GM18498 (cell line): Measurements from ENCODE around the gene CLCF1.

Source experiments
- ATAC-seq: cut with Tn5 transposase; IDR thresholded peaks from one replicate; pipeline ENCODE4 v1.9.1; 2021; ENCODE audit warnings: mild to moderate bottlenecking, moderate library complexity; ENCODE audit not compliant: unreplicated experiment

CLCF1 gene

DNA sequence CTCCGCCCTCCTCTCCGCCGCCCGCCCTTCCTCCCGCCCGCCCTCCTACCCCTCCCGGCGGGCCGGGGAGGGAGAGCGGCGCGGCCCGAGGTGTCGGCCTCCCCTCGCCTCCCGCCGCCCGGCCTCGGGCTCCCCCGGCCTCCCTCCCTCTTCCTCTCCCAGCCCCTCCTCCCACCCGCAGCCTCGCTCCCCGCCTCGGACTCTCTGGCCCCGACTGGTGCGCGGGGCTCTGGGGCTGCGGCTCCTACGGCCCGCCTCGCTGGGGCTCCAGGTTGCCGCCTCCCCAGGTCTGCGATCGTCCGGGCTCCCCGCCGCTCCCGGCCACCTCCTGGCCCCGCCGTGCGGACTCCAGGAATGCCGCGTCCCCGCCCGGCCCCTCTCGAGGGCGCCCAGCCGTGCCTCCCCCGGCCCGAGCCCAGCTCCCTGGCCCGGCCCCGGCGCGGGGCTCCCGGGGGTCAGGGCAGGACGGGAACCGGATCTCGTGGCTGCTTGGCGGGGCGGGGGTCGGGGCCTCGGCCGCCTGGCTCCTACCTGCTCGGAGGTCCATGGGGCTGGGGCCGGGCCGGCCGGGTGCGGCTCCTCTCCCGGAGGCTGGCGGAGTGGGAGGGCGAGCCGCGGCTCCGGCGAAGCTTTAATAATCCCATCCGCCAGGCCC lies at the start of gene CLCF1:
TSS of gene CLCF1 (minus strand) at position 606 of the 655 bp plus-strand sequence. CDS start at position 547, 59 bp downstream.
- ATAC-seq, result peak; percentile 27

DNA sequence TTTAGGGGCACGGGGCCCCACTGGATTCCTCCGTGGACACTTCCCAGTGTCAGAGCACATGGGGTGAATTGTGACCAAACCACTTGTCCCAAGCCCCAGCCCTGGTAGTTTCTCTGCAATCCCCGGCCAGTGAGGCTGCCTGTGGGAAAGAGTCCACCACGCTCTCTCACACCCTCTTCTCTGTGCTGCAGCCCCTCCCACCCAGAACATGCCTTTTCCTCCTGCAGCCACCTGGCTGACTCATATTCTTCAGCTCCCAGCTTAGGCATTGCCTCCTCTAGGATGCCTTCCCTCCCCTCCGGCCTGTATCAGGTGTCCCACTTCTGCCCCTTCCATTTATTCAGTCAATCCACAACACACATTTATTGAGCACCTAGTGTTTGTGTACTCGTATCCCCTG lies 49.5 kb upstream of the CLCF1 start:
- no peak for ATAC-seq

DNA sequence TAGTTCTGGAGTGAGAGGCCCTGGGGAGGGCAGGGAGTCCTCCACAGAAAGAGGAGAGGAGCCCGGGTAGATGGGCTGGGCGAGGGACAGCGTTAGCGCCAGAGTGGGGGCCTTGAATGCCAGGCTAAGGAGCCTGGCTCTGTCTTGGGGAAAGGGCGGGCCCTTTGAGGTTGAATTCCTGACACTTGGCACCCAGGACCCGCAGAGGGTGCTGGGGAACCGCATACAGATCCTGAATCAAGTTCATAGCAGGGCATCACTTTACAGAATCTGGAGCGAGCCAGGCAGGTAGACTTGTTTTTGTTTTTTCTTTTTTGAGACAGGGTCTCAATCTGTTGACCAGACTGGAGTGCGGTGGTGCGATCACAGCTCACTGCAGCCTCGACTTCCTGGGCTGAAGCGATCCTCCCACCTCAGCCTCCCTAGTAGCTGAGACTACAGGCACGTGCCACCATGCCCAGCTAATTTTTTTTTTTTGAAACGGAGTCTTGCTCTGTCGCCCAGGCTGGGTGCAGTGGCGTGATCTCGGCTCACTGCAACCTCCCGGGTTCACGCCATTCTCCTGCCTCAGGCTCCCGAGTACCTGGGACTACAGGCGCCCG lies 48.1 kb upstream of the CLCF1 start:
- ATAC-seq, result no peak

DNA sequence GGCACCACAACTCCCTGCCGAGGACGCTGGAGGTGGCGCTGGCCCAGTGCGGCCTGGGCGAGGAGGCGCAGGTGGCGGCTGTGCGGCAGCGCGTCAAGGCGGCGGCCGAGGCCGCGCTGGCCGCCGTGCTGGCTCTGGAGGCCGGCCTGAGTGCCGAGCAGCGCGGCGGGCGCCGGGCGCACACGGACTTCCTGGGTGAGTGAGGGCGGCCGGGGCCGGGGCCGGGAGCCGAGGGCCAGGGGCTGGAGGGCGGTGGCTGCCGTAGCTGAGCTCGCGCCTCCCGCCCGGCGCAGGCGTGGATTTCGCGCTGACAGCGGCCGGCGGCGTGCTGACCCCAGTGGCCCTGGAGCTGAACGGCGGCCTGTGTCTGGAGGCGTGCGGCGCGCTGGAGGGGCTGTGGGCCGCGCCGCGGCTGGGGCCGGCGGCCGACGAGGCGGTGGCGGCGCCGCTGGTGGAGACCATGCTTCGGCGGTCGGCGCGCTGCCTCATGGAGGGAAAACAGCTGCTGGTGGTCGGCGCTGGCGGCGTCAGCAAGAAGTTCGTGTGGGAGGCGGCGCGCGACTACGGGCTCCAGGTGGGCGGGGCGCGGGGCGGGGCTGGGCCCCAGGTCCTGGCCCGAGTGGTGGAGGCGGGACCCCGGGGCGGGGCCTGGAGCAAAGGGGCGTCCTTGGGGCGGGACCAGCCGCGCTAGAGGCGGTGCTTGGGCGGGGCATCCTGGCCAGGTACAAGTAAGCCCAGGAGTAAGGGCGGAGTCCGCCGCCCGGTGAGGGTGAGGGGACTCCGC lies 47.4 kb upstream of the CLCF1 start:
- ATAC-seq, result peak; percentile 83

DNA sequence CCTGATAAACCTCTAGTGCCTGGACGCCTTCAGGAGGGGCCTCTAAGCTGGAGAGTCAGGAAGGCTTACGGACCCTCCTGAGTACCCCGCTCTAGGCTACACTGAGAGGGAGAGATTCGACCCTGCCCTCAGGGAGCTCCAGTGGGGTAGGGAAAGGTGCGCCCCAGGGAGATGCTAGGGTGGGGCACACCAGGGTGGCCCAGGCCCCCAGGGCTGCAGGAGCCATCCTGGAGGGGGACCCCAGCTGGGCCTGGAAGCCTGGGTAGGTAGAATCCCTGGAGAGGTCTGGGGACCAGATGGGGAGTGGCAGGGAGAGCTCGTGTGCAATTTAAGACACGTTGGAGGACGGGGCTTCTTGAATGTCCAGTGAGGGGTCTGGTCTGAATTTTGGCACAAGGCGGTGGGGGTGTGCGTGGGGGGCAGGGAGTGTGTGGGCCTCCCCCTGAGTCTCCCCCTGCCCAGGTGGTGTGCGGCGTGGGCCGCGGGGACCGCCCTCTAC lies 46.8 kb upstream of the CLCF1 start:
- ATAC-seq, result no peak

DNA sequence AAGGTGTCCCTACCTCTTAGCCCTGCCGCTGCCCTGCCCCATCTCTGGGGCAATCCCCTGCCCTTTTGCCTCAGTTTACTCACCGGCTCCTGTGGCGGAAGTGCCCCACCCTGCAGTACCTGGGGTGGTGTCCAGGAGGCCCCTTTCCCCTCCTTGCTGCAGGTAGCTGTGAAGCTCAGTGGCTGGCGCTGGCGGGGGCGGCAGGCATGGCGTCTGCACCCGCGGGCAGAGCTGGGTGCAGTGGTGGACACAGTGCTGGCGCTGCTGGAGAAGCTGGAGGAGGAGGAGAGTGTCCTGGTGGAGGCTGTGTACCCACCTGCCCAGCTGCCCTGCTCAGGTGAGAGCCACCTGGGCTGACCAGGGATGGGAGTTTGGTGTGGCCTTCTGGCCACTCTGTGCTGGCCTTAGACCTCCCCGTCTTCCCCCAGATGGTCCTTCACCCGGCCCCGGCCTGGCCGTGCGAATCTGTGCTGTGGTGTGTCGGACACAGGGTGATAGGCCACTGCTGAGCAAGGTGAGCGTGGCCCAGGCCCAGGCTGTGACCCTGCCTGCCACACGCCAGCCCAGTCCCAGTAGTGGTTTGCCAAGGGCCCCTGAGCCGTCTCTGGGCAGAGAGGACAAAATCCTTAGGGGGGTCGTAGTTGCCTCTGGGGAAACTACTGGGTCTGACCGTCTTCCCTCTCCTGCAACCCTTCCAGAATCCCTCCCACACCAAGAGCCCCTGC lies 46.1 kb upstream of the CLCF1 start:
- ATAC-seq, result no peak

DNA sequence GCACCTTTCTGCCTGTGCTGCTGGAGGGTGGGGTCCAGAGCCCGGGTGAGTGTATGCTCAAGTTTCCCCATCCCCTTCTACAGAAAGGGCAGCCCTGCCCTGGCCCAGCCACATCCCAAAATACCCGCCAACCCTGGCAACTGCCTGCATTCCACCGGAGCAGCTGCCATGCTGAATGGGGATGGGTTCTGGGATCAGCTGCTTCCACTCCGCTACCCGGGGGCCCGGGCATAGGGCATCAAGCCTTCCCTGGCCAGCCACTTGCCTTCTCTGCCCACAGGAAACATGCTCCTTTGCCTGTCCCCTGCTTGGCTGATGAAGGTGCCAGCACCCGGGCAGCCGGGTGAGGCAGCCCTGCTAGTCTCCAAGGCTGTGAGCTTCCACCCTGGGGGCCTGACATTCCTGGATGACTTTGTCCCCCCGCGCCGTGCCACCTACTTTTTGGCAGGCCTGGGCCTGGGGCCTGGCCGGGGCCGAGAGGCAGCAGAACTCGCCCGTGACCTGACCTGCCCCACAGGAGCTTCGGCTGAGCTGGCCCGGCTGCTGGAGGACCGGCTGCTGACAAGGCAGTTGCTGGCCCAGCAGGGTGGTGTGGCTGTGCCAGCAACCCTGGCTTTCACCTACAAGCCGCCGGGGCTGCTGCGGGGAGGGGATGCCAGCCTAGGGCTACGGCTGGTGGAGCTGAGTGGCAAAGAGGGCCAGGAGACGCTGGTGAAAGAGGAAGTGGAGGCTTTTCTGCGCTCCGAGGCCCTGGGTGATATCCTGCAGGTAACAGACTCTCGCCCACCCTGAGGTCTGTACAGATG lies 45.3 kb upstream of the CLCF1 start:
- ATAC-seq, result no peak

DNA sequence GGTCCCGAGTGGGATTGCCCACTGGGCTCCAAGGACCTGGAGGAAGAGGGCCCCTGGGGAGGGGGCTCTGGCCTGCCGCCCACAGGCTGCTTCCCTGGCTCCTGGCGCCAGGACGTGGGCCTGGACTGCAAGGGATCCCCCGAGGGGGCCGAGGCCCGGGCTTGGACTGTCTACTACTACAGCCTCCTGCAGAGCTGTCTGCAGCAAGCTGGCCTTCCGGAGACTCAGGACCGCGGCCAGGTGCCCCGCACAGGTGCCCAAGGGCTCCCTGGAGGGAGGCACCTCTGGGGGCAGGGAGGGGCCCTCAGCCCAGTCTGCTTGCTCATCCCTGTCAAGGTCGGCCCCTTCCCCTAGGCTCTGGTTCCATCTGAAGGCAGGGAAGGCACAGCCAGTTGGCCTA lies 44.0 kb upstream of the CLCF1 start:
- ATAC-seq, result no peak

DNA sequence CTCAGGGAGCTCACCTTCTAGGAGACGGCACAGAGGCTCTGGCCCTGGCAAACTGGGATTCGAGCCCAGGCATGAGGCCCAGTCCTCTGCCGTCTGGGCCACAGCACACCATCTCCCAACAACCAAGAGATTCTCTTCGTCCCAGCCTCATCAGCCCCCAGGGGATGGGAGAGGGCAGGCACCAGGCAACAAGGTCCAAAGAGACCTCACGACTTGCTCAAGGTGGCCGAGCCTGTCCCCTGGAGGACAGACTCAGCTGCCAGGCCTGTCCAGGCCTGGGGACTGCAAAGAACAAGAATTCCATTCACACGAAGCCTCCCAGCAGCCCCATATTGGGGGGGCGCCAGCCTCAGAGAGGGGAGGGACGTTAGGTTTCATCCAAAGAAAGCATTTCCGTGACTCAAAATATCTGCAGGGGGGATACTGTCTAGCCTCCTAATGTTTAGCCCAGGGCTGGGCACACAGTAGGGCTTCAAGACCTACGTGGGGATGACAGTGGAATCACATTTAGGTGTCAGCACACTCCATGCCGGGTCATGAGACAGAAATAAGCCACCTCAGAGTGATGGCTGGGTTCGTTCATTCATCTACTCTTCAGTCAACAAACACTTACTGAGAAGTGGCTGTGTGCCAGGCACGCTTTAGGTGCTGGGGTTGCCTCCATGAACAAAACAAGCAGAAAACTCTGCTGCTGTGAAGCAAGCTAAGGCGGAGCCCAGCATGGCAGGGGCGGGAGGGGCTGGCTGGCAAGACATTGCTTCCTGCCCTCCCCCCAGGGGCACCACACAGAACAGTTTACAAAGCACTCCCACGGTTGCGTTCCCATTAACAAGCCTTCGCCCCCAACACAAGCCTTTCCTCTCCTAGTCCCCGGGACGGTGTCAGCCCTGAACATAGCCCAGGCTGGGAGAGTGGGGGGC lies 43.3 kb upstream of the CLCF1 start:
- ATAC-seq, result no peak

DNA sequence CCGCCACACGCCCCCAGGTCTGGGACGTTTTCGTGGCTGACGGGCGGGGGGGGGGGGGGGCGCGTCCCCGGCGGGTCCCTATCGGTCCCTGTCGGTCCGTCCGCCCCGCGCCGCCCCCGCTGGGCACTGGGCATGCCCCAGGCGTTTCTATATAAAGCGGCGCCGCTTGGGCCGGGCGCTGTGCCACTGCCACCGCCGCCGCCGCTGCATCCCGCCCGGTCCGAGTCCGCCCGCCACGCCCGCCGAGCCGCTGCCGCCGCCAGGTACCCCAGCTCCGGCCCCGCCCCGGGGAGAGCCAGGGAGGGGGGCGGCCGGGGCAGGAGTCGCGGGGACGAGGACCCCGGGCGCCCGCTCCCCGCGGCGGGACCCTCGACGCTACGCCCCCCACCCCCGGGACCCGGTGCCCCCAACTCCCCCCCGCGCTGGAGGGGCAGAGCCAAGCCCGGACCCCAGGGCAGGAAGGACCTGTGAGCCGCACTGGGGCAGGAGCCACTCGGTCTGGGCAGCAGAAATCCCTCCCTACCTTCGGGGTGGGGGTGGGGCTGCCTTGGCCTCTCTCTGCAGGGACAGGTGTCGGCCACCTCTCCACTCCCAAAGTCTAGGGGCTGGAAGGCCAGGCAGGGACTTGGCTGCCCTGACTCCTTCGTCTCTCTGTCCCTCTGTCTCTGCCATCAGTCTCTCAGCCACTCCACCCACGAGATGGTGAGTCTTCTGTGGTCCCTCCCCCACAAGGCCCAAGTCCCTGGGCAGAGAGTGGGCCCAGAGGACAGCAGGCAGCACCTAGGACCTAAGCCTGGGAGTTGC lies 42.3 kb upstream of the CLCF1 start, which contains the start of gene CARNS1:
TSS of gene CARNS1 (plus strand) at position 178 of the 804 bp plus-strand sequence. CDS start at position 700, 522 bp downstream.
- no peak for ATAC-seq

DNA sequence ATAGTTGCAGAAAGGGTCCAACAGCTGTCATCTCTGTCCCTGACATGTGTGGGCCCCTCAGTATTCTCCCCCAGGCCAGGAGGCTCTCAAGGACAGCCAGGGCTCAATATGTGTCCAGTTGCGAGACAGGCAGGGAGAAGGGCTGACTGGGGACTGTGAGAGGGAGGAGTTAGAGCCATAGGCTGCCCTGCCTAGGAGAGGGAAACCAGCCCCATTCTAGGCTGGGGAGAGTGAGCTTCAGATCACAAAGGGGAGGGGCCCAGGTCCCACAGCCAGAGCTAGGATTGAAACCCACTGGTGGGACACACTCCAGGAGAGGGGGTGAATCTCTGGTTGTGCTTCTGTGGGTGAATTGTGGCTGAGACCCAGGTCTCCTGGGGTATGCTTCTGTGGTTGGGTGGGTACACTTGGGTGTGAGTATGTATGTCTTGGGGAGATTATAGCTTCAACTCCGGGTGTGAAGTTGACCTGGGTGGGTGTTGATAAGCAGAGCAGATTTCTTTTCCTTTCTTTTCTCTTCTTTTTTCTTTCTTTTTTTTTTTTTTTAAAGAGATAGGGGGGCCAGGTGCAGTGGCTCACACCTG lies 40.0 kb upstream of the CLCF1 start:
- ATAC-seq, result no peak

DNA sequence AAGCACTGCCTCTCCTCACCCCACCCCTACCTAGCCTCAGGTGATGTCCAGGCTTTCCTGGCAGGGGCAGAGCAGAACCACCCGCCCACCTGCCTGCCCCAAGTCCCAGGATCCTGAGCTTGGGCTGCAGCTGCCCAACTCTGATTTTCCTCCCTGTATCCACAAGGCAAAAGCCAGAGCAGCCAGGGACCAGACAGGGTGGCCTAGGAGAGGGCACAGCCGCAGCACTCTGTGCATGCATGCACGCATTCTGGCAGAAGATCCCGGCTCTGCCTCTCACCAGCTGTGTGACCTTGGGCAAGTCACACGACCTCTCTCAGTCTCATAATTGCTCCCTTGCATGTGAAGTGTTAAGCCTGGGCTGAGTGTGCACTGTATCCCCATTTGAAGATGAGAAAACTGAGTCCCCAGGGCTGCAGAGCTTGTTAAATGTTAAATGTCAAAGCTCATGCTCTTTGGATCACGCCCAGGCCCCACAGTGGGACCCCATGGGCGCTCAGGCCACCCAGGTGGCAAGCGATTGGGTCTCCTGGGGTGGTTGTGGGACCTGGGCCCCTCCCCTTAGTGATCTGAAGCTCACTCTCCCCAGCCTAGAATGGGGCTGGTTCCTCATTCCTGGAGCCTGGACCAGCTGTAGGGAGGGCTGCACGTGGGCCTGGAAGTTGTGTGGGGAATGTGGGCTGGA lies 39.2 kb upstream of the CLCF1 start:
- no peak for ATAC-seq

DNA sequence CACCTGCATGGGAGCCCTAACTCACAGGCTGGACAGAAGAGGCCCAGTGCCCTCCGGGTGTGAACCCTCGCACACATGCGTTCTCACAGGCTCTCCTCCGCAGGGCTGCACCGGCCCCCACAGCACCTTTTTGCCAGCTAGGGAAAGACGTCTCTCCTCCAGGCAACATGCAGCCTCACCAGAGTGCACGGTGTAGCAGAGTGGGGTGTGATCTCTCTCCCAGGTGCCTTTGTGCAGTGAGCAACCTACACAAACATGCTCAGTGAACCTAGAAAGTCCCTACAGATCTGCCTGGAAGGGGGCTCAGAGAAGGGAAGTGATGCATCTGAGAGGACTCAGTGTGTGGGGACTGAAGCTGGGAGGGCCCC lies 38.4 kb upstream of the CLCF1 start:
- no peak for ATAC-seq

DNA sequence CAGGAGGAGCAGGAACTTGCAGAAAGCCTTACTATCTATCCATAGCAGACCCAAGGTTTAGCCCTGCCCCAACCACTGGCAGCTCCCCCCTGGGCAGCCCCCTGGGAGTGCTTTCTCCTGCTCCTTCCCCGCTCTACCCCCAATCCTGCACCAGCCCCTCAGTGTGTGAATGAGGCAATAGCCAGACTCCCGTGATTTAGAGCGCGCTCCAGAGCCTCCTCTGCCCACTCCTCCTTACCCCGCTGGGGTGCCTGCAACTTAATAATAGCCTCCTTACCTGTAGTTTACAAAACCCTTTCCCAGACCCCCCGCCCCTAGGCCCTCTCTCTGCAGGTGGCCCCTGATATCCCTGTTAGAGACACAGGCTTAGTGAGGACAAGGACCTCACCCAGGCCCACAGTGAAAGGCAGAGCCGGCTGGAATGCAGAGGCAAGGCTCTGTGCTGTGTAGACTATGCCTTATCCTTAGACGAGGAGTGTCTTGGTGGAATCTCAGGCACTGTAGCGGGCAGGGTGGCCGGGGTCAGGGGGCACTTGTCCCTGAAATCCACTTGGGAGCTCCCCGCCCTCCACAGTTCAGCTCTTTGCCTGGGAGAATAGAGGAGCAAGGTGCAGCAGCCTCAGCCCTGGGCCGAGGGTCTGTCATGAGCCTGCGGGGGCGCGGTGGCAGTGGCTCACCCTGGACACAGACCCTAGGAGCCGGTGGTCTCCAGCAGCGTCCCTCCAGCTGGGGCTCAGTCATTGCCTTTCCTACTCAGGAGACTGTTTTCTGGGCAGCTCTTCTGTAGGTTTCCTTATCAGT lies 37.8 kb upstream of the CLCF1 start:
- ATAC-seq, result no peak

DNA sequence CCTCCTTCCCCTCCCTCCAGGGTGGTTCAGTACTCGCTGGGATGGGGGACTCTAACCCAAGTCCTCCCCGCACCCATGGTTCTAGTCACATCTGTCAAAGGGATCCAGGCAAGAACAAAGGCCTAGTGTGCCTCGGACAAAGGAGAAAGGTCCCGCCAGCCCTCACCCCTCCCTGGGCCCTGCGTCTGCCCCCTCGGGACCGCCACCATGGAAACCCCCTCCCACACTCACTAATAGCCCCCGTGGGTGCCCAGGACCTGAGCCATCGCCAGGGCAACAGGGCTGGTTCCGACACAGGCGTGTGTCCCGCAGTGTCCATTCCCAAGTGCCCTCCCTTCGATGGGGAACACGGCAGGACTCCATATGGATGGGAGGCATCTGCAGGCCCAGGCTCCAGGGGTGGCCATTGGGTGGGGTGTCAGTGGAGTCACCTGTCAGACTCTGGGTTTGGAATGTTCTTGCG lies 37.0 kb upstream of the CLCF1 start:
- no peak for ATAC-seq

DNA sequence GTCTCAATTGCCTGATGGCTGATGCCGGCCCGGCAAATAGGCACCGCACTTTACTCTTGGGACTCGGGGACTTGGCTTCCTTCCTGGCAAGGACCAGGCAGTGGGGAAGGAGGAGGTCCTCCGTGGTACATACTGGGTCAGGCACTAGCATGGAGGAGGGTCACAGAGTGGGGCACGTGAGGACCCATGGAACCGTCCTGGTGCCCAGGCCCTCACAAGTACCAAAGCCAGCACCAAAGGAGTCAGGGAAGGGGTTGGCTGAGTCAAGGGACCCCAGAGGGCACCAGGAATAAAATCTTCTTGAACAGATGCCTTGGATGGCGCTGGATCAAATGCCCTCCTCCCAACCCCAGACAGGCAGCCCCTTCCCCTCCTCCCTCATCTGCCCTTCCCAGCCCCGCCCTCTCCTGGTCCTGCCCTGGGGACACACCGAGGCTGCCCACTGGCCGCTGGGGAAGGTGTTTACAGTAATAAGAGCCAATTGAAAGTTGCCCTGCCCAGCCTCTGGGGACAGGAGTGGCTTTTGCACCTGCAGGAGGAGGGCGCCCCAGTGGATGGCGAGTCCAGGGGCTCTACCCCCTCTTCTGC lies 36.5 kb upstream of the CLCF1 start:
- no peak for ATAC-seq
